ENCODE results near the gene STARD5. TPM values are rescaled to one million over a fixed set of nuclear protein-coding genes. Genes with fewer than 3 reads are reported as not detected.

Gene STARD5
- total RNA-seq, 1 donor from 2014 or later = 2.4 TPM

DNA sequence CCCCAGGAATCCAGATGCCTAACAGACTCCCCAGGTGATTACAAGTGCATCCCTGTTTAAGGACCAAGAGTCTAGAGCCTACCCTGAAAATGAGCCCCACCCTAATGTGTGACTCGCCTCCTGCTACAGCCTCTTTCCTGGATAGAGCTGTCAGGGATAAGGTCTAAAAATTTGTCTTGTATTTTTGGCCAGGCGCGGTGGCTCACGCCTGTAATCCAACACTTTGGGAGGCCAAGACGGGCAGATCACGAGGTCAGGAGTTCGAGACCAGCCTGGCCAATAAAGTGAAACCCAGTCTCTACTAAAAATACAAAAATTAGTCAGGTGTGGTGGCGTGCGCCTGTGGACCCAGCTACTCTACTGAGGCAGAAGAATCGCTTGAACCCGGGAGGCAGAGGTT is 38.8 kb upstream of the STARD5 start:
- TF ChIP-seq, protein P1, sequence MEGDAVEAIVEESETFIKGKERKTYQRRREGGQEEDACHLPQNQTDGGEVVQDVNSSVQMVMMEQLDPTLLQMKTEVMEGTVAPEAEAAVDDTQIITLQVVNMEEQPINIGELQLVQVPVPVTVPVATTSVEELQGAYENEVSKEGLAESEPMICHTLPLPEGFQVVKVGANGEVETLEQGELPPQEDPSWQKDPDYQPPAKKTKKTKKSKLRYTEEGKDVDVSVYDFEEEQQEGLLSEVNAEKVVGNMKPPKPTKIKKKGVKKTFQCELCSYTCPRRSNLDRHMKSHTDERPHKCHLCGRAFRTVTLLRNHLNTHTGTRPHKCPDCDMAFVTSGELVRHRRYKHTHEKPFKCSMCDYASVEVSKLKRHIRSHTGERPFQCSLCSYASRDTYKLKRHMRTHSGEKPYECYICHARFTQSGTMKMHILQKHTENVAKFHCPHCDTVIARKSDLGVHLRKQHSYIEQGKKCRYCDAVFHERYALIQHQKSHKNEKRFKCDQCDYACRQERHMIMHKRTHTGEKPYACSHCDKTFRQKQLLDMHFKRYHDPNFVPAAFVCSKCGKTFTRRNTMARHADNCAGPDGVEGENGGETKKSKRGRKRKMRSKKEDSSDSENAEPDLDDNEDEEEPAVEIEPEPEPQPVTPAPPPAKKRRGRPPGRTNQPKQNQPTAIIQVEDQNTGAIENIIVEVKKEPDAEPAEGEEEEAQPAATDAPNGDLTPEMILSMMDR (conservative IDR thresholded peaks at IDR 0.05) = no peak
- Mint-ChIP-seq H3K27me3 (ENCODE audit: low read depth) (no peaks in the 10 kb centered on the region), H3K9me3 (no peaks in the 10 kb centered on the region), H3K27ac (ENCODE audit: unreplicated experiment) (no peak overlapping the region), H3K36me3 (ENCODE audit: low read depth) (no peaks in the 10 kb centered on the region), H3K4me1 (no peaks in the 10 kb centered on the region), H3K4me3 (no peak overlapping the region)
- DNase-seq (ENCODE audit: low read depth, low spot score) = no peak

DNA sequence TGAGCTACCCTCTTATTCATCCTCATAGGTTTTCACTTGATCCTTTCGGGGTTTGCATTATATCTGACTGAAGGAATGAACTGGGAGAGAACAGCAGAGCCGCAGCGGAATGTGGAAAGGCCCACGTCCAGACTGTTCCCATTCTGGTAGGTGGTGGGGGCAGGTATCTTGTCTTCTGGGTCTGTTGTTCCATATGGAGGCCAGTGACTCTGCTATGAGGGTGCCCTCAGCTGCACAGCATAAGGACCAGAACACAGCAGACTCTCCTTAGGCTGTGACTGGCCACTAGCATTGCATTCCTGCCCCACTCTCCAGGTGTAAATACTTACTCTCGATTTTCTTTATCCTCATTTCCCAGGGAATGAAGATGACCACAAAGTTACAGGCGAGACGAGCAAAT is 38.0 kb upstream of the STARD5 start:
- H3K4me1 Mint-ChIP-seq = no peaks in the 10 kb centered on the region
- no peak for DNase-seq (ENCODE audit: low read depth, low spot score)
- no peaks in the 10 kb centered on the region for H3K36me3 Mint-ChIP-seq (ENCODE audit: low read depth)
- no peak overlapping the region for H3K4me3 Mint-ChIP-seq
- no peaks in the 10 kb centered on the region for H3K9me3 Mint-ChIP-seq
- no peak overlapping the region for H3K27ac Mint-ChIP-seq (ENCODE audit: unreplicated experiment)
- H3K27me3 Mint-ChIP-seq (ENCODE audit: low read depth) = no peaks in the 10 kb centered on the region
- TF ChIP-seq, protein P1 (conservative IDR thresholded peaks at IDR 0.05) = no peak

DNA sequence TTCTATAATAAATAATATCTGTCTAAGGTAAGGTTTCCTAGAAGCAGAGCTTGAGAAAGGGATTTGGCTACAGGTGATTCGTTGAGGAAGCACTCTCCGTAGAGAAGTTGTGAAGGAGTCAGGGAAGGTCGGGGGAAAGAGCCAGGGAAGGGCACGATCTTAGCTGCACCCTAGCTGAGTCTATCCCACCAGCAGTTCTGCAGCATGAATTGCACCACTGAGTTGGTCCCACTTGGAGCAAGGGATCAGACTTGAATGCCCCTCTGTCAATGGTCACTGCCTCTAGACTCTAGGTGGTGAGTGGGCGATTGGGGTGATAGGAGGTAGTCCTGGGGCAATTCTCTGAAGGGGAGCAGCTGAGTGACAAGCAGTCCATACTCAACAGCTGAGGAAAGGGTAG is 36.5 kb upstream of the STARD5 start:
- TF ChIP-seq, protein P1 (conservative IDR thresholded peaks at IDR 0.05) = no peak
- H3K4me1 Mint-ChIP-seq = no peaks in the 10 kb centered on the region
- H3K36me3 Mint-ChIP-seq (ENCODE audit: low read depth) = no peaks in the 10 kb centered on the region
- no peak for DNase-seq (ENCODE audit: low read depth, low spot score)
- no peak overlapping the region for H3K4me3 Mint-ChIP-seq
- no peaks in the 10 kb centered on the region for H3K9me3 Mint-ChIP-seq
- no peaks in the 10 kb centered on the region for H3K27me3 Mint-ChIP-seq (ENCODE audit: low read depth)
- no peak overlapping the region for H3K27ac Mint-ChIP-seq (ENCODE audit: unreplicated experiment)

DNA sequence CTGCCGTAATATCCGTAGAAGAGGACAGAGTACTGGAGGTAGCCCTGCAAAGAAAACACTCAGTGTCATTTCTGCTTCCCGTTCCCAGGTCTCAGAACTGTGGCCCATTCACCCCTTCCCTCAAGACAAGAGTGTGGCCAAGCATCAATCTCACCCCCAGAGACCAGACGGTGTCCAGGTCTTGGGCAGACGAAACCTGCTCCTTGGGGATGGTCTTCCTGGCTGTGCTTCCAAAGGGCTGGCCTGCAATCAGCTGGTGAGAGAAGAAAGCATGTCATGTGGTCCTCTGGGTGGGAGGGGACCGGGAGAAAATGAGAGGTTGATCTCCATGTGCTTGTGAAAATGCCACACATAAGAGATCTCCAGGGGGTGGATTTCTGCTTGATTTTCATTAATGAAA is 34.3 kb upstream of the STARD5 start:
- DNase-seq (ENCODE audit: low read depth, low spot score) = no peak
- no peaks in the 10 kb centered on the region for H3K27me3 Mint-ChIP-seq (ENCODE audit: low read depth)
- H3K27ac Mint-ChIP-seq (ENCODE audit: unreplicated experiment) = no peak overlapping the region
- H3K4me1 Mint-ChIP-seq = no peaks in the 10 kb centered on the region
- no peak overlapping the region for H3K4me3 Mint-ChIP-seq
- H3K9me3 Mint-ChIP-seq = no peaks in the 10 kb centered on the region
- no peaks in the 10 kb centered on the region for H3K36me3 Mint-ChIP-seq (ENCODE audit: low read depth)
- TF ChIP-seq, protein P1 (conservative IDR thresholded peaks at IDR 0.05) = no peak

DNA sequence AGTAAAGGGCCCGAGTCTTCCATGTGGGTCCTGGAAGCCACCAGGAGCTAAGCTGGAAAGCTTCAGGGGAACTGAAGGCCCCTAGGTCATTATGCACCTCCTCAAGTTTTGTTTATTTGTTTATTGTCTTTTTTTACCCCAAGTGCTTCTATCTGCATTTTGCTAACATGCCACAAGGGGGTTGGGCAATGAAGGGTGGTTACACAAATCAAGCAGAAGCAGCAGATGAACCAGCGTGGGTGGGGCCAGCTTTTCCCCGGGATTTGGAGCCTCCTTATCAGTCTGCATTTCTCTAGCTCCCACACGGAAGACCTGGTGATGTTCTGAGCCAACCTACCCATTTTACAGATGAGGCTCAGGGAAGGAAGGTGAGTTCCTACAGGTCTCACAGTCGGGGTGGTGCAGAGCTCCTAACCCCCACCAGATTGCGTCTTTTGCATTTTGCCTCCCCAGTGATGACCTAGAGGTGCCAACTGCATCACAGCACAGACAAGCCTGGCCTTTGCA is 33.3 kb upstream of the STARD5 start:
- no peaks in the 10 kb centered on the region for H3K27me3 Mint-ChIP-seq (ENCODE audit: low read depth)
- H3K36me3 Mint-ChIP-seq (ENCODE audit: low read depth) = no peaks in the 10 kb centered on the region
- DNase-seq (ENCODE audit: low read depth, low spot score) = no peak
- no peak overlapping the region for H3K27ac Mint-ChIP-seq (ENCODE audit: unreplicated experiment)
- H3K9me3 Mint-ChIP-seq = no peaks in the 10 kb centered on the region
- no peaks in the 10 kb centered on the region for H3K4me1 Mint-ChIP-seq
- no peak overlapping the region for H3K4me3 Mint-ChIP-seq
- TF ChIP-seq, protein P1 (conservative IDR thresholded peaks at IDR 0.05) = no peak

DNA sequence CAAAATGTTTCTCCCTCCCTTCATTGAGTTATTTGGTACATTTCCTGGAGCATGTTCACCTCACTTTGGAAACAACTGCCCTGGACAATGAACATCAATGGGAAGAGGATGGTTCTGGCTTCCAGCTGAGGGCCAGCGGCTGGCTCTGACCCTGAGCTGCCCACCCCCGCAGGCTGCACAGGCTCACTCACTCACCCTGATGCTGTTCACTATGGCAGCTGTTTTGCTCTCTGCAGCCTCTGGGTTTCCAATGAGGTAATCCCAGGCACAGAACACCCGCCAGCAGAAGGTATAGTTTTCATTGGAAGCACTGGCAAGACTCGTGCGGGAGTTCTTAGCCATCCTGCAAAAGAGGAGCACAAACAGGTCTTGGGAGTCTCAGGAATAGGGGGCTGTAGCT is 32.3 kb upstream of the STARD5 start:
- no peak for DNase-seq (ENCODE audit: low read depth, low spot score)
- no peaks in the 10 kb centered on the region for H3K36me3 Mint-ChIP-seq (ENCODE audit: low read depth)
- no peak overlapping the region for H3K27ac Mint-ChIP-seq (ENCODE audit: unreplicated experiment)
- no peaks in the 10 kb centered on the region for H3K9me3 Mint-ChIP-seq
- TF ChIP-seq, protein P1 (conservative IDR thresholded peaks at IDR 0.05) = no peak
- no peaks in the 10 kb centered on the region for H3K27me3 Mint-ChIP-seq (ENCODE audit: low read depth)
- H3K4me1 Mint-ChIP-seq = no peaks in the 10 kb centered on the region
- H3K4me3 Mint-ChIP-seq = no peak overlapping the region
